T-helper 1 cell (primary cell): ENCODE data around the gene HDAC4.

Experiments
- DNase-seq, 5 donors: peaks; one replicate each; pipeline ENCODE4 v3.0.0-alpha.2; 2012 to 2020

The HDAC4 gene

DNA sequence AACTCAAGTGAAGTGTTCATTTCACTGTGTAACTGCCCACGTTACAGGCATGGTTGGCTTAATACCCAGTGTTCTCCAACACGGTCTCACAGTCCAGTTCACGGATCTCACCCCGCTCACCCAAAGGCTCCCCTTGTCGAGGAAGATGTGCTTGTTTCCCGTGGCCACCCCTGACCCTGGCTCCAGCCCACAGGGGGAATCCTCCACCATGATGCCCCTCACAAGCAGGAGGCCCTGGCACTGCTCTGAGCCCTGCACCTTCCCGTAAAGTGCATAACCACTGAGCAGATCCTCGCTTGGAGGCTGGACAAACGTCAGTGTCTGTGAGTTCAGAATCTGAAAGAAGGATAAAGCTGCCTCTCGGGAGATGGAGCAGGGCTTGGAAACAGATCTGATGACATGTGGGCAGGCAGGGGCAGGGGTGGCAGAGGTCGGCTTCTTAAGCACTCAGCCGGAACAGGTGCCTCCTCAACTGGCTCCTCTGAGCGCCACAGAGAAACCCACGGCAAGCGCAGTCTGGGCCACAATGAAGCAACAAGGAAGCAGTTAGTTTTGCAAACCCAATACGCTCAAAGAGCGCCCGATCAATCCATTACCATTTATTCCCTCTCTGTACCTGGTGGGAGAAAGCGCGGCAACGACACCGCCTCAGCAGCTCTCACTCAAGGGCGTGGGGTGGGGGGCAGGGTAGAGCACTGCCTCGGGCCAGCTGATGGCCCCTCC lies 17.6 kb downstream of the HDAC4 start:
- DNase-seq, result no peak

DNA sequence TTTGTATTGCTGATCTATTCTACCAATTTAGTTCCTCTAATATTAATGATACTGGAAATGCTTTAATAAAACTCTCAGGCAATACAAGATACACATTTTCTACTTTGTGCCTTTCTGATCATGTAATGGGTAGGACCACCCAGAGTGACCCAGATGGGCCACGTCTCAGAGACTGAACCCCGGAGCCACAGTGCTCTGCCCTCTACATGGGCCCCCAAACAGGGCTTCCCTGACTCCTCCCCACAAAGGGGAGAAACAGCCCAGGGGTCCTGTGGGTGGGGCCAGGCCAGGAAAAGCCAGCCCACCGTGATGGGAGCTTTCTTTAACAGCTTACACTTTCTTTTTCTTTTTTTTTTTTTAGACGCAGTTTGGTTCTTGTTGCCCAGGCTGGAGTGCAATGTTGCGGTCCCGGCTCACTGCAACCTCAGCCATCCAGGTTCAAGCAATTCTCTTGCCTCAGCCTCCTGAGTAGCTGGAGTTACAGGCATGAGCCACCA lies 18.4 kb downstream of the HDAC4 start:
- DNase-seq, result no peak

DNA sequence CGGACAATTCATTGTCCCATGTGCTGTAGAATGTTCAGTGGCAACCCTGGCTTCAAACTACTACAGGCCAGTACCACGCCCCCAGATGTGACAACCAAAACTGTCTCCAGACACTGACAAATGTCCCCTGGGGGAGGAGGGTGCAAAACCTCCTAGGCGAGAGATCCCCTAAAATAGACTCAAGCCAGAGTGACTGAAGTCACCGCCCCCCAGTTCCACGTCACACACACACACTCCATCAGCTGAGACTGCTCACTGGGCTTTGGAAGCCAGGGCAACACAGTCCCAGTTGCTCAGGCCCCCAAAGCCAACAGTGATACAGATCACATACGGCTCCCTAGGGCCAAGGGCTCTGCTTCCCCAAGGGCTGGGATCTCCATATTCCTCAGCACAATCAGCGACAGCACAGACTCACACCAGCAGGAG lies 19.1 kb downstream of the HDAC4 start:
- DNase-seq, result no peak

DNA sequence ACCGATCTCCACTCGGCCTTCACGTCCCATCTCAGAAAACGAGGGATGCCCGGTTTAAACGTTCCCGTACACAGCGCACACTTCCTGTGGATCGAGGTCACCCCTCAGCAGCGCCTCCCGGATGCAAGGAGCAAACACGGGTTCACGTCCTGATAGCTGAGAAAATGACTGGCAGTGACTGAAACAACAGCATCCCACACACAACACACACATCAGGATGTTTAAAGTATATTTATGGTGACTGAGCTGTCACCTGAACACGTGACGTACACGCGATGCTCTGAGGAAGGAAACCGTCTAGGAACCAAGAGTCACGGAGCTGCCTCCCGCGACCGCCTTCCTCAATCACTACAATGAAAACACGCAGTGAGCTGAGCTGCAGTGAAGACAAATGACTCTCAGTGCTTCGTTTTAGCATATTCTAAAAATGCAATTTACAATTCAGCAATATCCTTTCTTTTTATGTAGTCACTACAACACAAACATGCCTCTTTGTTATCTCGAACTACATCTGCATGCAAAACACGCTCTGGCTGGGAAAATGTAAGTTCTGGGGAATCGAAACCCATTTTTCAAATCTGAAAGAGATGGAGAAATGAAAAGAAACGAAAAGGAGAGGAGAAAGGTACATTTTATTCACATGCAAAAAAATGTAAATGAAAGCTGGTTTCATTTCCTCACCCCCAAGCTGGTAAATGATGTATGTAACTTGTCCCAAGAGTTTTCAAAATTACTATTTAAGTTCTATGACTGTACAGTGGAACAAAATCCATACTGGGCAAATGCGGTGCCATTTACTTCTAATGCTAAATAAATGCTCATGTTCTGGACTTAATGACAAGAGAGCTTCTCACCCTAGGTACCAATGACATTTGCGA lies 19.8 kb downstream of the HDAC4 start:
- DNase-seq, result peak in 4 of 5 donors; percentile 51 to 83 (median 58)

DNA sequence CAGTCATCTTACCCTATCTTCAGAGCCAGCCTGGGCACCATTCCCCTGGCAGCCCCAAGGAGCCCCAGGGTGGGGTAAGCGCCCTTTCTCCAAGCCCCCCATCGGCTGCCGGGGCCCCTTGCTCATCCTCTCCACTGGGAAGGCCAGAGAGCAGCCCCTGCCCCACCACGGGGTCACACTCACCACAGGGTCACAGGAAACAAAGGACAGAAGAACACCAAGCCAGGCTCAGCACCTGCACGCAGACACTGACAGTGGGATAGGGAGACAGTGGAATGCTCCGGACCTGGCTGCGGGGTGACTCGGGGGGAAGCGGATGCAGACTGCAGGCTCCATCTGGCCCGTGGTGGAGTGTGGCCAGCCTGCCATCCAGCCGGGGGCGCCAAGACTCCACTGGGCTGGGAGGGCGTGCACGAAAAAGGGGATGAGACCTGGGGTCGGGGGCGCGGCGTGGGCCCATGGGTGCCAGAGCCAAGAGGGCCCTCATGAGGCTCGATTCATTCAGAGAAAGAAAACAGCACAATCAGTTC lies 21.1 kb downstream of the HDAC4 start:
- peak in 1 of 5 donors; percentile 7 for DNase-seq

DNA sequence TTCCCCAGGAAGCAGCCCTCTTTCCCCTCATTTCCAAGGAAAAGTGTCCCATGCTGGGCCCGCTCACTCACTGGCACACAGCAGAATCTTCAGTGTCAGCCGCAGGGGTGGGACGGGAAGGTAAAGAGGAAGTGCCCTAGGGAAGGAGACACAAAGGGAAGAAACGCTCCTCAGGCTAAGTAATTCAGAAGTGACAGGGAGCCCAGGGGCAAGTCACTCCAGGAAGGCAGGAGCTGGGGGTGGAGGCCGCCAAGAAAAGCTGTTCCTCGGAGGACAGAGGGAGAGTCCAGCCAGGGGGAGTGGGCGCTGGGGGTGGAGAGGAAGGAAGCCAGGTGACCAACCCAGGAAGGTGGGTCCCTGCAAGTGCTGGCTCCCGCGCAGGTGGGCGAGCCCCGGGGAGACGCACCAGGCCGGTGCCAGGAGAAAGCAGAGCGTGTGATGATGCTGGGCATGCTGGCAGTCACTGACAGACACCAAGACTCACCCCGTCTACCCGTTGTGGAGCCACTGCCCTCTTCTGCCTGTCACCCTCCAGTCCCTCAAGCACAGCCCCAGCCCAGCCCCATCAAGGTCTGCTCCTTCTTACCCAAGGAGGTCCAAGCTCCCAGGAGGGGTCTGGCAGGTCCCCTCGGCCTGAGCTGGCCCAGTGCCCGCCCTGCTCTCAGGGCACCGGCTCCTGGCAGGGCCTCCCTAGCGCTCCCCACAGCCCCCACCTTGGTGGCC lies 21.7 kb downstream of the HDAC4 start:
- peak in 1 of 5 donors; percentile 6 for DNase-seq

DNA sequence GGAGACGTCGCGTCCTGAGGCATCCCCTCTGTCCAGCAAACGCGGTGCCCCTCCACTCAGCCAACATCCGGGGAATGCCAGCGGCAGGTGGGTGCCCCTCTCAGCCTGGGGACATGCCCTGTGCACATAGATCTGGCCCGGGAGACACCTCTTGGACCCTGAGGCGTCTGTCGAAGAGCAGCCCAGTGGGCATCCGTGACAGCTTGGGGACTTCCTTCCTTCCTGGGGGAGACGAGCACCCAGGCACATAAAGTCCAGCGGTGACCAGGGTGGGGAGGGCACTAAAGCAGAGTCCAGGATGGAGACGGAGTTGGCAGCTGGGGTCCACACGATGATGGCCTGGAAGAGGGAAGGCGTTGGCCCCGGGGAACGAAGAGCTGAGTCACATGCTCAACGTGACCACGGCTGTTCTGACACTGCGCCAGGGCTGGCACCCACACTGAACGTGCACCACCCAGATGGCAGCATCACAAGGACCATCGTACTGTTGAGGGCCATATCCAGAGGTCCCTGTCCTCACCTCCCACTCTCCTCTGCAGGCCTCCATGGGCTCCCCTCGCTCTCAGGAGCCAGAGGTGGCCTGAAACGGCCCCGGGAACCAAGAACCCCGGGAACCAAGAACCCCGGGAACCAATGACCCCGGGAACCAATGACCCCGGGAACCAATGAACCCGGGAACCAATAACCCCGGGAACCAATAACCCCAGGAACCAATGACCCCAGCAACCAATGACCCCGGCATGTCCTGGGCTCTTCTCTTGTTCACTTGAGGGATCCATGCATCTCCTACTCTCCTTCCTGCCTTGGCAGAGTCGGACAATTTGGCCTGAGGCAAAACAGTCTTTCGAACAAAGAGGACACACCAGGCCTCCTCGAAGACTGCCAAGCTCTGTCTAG lies 22.6 kb downstream of the HDAC4 start:
- peak in 1 of 5 donors; percentile 7 for DNase-seq

DNA sequence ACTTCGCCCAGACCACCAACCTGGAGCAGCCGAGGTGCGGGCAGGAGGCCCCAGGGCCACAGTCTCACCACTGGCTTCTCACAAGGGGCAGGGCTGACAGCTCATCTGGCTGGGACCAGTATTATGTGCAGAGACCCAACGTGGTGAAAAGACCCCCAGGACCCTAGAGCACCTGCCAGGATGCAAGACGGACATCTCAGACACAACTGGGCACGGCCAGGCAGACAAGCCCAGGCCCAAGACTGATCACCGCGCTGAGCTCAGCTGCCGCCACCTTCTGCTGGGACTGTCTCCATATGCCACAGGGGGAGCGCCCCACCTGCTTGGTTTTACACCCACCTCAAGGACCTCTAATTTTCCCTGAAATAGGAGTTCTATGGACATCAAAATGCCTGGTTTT lies 23.2 kb downstream of the HDAC4 start:
- DNase-seq, result peak in 1 of 5 donors; percentile 7

DNA sequence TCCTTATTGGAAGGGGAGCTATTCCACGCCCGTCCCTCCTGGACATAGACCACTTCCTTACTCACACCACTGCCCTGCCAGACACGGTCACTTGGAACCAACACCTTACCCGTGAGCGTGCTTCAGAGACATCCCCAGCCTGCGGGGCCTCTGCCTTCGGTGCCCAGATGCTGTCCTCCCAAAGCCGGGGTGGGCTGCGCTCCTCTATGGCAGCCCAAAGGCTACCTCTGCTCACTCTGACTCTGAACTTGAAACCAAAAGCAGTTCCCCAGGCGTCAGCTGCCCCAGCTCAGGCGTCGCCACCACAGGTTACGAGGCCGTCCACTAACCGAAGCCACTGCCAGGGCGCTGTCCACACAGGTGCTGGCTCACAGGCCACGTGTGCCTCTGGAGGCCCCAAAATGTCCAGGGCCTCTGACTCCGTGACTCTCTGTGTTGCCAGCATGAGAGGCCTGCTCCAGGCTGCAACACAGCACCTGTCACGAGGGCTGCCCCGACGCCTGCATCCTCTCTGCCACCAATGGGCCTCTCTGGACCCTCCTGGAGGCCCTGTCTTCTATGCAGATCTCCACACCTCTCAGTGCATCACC lies 23.8 kb downstream of the HDAC4 start:
- no peak for DNase-seq

DNA sequence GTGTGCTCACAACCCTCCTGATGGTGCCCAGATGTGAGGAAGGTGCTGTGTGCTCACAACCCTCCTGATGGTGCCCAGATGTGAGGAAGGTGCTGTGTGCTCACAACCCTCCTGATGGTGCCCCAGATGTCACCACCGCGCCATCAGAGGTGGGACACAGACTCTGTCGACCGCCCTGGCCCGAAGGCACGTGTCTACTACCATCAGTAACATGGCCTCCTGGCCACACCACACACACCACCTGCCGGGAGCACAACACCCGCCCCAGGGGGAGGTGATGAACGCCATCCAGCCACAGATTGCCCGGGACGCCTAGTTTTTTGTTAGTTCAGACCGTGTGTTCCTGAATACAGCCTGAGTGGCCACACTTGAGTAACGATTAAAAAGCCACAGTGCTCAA lies 24.5 kb downstream of the HDAC4 start:
- no peak for DNase-seq

DNA sequence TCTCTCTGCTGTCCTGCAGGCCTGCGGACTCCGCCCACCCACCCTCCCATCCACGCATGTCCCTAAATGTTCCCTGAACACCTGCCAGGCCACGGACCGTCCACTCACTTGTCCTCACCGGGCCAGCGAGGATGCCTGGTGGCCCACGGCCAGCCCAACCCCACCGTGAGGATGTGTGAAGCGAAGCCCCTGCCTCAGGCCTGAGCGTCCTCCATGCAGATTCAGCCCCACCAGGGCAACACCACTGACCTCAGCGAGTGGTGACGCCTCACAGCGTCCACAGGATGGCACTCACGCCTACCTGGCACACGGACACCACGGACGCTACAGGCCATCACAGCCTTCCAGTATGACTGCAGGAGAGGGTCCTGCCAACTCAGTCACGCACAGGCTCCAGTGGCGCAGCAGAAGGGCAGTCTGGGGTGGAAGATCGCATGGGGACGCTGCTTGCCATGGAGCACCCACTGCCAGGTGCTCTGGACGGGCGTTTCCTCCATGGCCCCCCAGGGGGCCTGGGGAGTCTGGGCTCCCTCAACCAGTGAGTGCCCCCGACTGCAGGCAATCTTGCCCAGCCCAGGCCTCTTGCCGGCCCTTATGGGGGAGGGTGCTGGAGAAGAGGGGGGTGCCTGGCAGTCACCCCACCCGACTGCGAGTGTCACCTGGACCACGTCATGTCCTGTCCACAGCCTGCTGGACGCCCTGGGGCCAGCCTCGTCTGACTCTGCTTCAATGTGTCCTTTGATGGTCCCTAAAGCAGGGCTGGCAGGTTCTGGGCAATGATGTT lies 25.4 kb downstream of the HDAC4 start:
- peak in 1 of 5 donors; percentile 10 for DNase-seq

DNA sequence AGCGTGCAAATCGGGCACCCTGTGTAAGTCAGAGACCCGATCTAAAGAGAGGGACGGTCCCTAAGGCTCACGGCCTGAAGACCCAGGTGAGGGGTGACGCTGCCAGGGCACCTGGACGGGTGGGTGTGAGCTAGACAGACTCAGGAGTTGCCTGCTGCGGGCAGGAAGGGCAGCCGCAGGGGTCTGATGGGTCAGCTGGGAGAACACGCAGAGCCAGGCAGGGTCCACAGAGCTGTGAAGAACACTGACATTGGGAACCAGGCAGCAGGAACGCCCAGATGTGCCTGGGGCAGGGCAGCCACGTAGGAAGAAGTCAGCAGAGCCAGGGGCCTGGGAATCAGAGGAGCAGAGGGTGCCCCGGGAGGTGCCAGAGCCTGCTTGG lies 25.9 kb downstream of the HDAC4 start:
- peak in 1 of 5 donors; percentile 8 for DNase-seq

DNA sequence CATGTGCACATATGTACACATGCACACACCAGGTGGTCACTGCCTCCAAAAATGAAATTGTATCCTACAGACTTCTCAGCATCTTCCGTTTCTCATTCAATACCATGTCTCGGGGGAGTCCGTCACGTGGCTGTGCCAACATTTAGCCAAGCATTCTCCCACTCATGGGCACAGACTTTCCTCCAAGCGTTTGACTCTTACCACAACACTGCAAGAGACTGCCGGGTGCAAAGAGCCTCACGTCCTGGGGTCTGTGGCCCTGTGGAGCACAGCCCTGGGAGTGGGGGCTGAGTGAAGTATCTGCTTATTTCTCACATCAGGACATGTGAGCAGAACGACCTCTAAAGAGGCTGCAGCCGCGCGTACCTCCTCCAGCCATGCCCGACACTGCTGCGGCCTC lies 28.0 kb downstream of the HDAC4 start:
- no peak for DNase-seq

DNA sequence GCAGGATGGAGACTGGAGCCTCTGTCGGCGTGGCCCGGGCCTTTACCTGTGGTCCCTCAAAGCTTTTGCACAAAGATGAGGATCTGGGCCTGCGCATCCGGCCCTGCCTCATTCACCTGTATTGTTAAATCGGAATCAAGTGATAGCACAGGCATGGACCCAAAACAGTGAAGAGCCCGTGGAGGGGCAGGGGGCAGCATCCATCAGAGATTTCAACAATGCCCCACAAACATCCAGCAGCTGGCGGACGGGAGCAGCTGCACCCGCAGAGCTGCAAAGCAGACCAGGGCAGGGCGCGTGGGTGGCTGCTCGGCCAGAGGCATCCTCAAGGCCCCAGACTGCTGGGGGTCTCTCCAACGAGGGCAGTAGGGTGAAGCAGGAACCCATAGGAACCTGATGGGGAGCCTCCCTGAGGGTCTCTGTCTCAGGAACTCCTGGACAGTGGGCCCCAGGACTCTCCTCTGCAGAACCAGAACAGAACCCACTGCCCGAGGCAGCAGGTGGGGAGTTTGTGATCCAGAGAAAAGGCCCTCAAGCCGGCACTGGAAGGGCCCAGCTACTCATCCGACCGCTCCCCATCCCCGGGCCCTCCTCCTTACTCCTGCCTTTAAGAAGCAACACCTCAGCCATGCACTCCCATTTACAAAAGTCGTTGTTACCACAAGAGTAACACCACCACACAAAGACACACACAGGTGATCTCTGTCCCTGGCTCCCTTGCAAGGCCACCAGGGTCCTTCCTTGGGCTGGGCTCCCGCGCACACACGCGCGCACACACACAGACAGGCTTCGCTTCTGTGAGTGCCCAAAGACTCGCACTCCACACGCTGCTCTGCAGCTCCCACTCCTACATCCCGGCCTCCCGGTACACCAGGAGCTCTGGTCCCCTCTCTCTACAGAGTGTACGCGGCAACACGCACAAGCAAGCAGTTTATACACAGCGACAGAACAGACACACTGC lies 28.8 kb downstream of the HDAC4 start:
- peak in 1 of 5 donors; percentile 9 for DNase-seq

DNA sequence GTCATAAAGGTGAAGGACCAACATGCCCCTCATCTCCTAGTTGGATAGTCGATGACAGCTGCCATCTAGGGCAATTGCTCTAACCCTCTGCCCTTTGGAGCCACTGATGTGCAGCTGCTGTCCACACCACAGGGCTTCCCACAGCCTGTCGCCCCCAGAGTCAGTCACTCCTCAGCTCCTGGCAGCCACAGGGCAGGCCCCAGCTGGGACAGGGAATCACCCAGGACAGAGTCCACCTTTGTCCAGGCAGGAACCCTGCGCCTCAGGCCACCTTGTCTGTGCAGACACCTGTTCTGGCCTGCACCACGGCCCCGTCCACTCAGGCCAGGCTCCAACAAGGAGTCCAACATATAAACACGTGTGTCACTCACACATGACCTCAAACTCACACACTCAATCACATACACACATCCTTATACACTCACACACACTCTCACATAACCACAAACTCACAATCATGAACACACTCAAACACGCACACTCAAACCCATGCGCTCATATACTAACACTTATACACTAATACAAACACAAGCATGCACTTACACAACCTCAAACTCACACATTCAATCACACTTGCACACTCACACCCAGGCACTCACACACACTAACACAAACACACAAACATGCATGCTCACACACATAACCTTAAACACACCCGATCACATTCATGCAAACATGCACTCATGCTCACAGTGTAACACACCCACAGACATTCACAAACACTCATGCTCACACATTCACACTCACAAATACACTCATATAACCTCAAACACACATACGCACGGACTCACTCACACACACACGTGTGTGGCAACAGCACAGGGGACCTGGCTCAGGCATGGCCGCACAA lies 29.7 kb downstream of the HDAC4 start:
- DNase-seq, result no peak

DNA sequence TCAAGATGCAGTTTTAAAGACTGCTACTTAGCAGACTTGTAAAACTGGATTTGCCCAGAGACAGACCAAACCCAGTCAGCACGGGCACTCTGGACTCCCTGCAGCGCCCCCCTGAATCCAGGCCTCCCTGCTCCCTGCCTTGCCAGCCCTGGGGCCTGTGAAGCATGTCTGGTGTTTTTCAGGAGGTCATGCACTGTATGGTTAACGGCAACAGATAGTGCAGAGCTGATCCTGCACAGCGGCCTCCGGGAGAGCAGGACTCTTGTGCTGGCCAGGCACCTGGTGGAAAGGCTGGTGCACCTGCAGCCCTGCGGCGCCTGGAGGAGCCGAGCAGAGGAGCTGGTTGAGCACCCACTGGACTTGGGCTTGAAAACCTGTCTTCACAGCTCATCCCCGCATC lies 30.4 kb downstream of the HDAC4 start:
- no peak for DNase-seq

DNA sequence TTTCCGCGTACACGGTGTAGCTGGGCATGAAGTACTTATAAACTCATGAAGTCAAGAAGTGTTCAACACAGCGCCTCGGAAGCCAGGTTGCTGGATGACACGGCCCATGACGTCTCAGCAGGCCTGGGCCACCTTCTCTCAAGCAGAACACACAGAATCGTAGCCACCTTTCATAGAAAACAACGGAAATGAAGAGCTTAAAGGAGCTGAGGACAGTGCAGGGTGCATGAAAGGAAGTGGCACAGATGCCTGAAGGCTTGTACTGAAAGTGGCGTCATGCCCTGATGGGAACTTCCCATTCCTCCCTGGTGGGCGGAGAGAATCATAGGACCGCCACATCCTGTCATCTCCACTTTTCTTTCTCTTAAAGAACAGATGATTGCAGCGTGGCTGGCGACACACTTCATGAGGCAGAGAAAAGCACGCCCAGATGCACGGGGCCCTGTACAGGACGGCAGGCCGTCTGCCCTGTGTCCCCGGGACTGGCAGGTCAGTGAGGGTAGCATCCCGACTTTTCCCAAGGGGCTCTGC lies 31.1 kb downstream of the HDAC4 start:
- DNase-seq, result peak; percentile 41 to 95 (median 65)
